Epithelial cell of proximal tubule (primary cell): Measurements from ENCODE around the gene HDAC5. TPM values are rescaled to one million over a fixed set of nuclear protein-coding genes. Genes with fewer than 3 reads are reported as not detected.
"Not testable (repeated sequence)": the region's sequence is repeated elsewhere in the genome, so short reads cannot be mapped to it uniquely, and the experiment has no call there.

Experiments
- DNase-seq: peaks from one replicate; pipeline ENCODE4 v3.0.0-alpha.2; 2011; ENCODE audit warnings: low read depth
- H3K4me3 ChIP-seq: 2 replicates; pipeline ENCODE4 v1.5.1; 2011; ENCODE audit warnings: low read depth, mild to moderate bottlenecking, low read length
- total RNA-seq: library from RNA; depleted of rRNA; stranded (reverse); fragments of >200 nt; gene quantifications from 2 replicates; pipeline ENCODE4 v1.2.3, GENCODE V29; 2015
- TF ChIP-seq, protein P1 (sequence below): conservative IDR thresholded peaks from 2 replicates; pipeline ENCODE4 v1.5.1; 2012; ENCODE audit warnings: low read depth, mild to moderate bottlenecking, low read length

Gene HDAC5
- total RNA-seq, 1 donor from 2014 or later, result 13.5 TPM

- TF ChIP-seq, protein P1, sequence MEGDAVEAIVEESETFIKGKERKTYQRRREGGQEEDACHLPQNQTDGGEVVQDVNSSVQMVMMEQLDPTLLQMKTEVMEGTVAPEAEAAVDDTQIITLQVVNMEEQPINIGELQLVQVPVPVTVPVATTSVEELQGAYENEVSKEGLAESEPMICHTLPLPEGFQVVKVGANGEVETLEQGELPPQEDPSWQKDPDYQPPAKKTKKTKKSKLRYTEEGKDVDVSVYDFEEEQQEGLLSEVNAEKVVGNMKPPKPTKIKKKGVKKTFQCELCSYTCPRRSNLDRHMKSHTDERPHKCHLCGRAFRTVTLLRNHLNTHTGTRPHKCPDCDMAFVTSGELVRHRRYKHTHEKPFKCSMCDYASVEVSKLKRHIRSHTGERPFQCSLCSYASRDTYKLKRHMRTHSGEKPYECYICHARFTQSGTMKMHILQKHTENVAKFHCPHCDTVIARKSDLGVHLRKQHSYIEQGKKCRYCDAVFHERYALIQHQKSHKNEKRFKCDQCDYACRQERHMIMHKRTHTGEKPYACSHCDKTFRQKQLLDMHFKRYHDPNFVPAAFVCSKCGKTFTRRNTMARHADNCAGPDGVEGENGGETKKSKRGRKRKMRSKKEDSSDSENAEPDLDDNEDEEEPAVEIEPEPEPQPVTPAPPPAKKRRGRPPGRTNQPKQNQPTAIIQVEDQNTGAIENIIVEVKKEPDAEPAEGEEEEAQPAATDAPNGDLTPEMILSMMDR, result no peak
- no peak overlapping the region for H3K4me3 ChIP-seq
- no peak for DNase-seq
These were observed 62.0 kb downstream of the HDAC5 start for GRCh38 chr17:44061446-44061845.

GRCh38 chr17:44059101-44059892 lies 64.1 kb downstream of the HDAC5 start:
- TF ChIP-seq, protein P1, result no peak
- DNase-seq, result no peak

GRCh38 chr17:44053125-44053872 lies 70.1 kb downstream of the HDAC5 start:
- no peak overlapping the region for H3K4me3 ChIP-seq

More at GRCh38 chr17:44059101-44059892, 64.1 kb downstream of the HDAC5 start:
- H3K4me3 ChIP-seq, result no peak overlapping the region

DNA sequence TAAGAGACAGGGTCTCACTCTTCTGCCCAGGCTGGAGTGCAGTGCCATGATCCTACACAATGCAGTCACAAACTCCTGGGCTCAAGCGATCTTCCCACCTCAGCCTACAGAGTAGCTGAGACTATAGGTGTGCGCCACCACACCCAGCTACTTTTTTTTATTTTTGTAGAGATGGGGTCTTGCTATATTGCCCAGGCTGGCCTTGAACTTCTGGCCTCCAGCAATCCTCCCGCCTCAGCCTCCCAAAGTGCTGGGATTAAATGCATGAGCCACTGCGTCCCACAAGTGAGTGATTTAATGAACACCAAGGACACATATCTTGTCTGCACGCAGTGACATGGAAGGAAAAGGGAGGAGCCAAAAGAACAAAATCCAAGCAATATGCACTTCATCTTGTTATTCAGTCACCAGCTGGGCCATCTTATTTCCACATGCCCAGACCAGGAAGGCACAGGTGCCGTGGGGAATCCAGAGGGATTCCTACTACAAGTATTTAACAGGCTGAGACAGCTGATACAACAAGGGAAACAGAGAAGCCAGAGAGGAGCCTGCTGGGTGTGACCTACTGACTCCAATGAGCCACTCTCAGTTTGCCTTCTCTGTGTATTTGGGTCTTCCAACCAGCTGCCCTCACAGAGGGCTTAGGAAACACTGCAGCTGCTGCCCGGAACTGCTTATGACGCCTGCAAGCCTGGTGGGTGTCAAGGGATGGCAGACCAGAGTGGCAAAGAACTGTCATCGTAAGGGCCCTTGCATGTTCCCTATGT lies 74.0 kb downstream of the HDAC5 start:
- DNase-seq, result no peak
- TF ChIP-seq, protein P1, result no peak
- no peak overlapping the region for H3K4me3 ChIP-seq

More at GRCh38 chr17:44053125-44053872, 70.1 kb downstream of the HDAC5 start:
- TF ChIP-seq, protein P1, result no peak
- no peak for DNase-seq

DNA sequence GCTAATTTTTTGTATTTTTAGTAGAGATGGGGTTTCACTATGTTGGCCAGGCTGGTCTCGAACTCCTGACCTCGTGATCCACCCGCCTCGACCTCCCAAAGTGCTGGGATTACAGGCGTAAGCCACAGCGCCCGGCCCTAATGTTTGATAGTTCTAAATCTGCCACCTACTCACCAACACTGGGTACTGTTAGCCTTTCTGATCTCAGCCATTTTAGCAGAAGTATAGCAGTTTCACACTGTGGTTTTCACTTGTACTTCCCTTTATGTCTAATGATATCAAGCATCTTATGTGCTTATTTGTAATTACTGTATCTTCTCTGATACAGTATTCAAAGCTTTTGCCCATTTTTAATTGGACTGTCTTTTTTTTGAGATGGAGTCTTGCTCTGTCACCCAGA lies 76.5 kb downstream of the HDAC5 start:
- H3K4me3 ChIP-seq, DNase-seq: not testable (repeated sequence)

GRCh38 chr17:44045486-44045885 lies 78.0 kb downstream of the HDAC5 start:
- no peak overlapping the region for H3K4me3 ChIP-seq
- DNase-seq, result no peak

More at GRCh38 chr17:44045486-44045885, 78.0 kb downstream of the HDAC5 start:
- TF ChIP-seq, protein P1, result no peak
